T1000 (cell line): ENCODE results near the gene NYAP2.

Source experiments
- DNase-seq: peaks from one replicate; lab custom pipeline; 2025; ENCODE audit warnings: mixed read lengths; lab: John Stamatoyannopoulos, UW

The NYAP2 gene

GRCh38 chr2:225558399-225559071, 159.0 kb downstream of the NYAP2 start:
- no peak for DNase-seq

- no peak for DNase-seq
Measured at GRCh38 chr2:225559072-225559415, 159.5 kb downstream of the NYAP2 start.

GRCh38 chr2:225566798-225567197, 167.3 kb downstream of the NYAP2 start:
- DNase-seq, result no peak

GRCh38 chr2:225569995-225570394, 170.5 kb downstream of the NYAP2 start:
- DNase-seq, result no peak

- no peak for DNase-seq
Measured at GRCh38 chr2:225573603-225574002, 174.1 kb downstream of the NYAP2 start.

GRCh38 chr2:225574582-225575138, 175.2 kb downstream of the NYAP2 start:
- DNase-seq, result no peak

GRCh38 chr2:225581135-225581534, 181.6 kb downstream of the NYAP2 start:
- no peak for DNase-seq

GRCh38 chr2:225581906-225582305, 182.4 kb downstream of the NYAP2 start:
- DNase-seq, result no peak

- DNase-seq, result no peak
Measured at GRCh38 chr2:225582355-225583116, 183.0 kb downstream of the NYAP2 start.

GRCh38 chr2:225584796-225585195, 185.3 kb downstream of the NYAP2 start:
- no peak for DNase-seq

GRCh38 chr2:225590932-225591331, 191.4 kb downstream of the NYAP2 start:
- DNase-seq, result no peak

- no peak for DNase-seq
Measured at GRCh38 chr2:225597911-225598310, 198.4 kb downstream of the NYAP2 start.

GRCh38 chr2:225598426-225598825, 198.9 kb downstream of the NYAP2 start:
- DNase-seq, result no peak

- DNase-seq, result no peak
Measured at GRCh38 chr2:225598897-225599296, 199.4 kb downstream of the NYAP2 start.

GRCh38 chr2:225599856-225600255, 200.3 kb downstream of the NYAP2 start:
- no peak for DNase-seq

- DNase-seq, result no peak
Measured at GRCh38 chr2:225600444-225600843, 200.9 kb downstream of the NYAP2 start.

GRCh38 chr2:225600865-225601264, 201.4 kb downstream of the NYAP2 start:
- DNase-seq, result no peak

GRCh38 chr2:225602205-225602604, 202.7 kb downstream of the NYAP2 start:
- no peak for DNase-seq

- no peak for DNase-seq
Measured at GRCh38 chr2:225608136-225608535, 208.6 kb downstream of the NYAP2 start.

- no peak for DNase-seq
Measured at GRCh38 chr2:225612636-225613035, 213.1 kb downstream of the NYAP2 start.

- DNase-seq, result no peak
Measured at GRCh38 chr2:225614915-225615314, 215.4 kb downstream of the NYAP2 start.

GRCh38 chr2:225615514-225615913, 216.0 kb downstream of the NYAP2 start:
- no peak for DNase-seq

GRCh38 chr2:225616372-225616771, 216.9 kb downstream of the NYAP2 start:
- DNase-seq, result no peak
